H1 (cell line): ENCODE results near the gene ZNF221. TPM values are rescaled to one million over a fixed set of nuclear protein-coding genes. Genes with fewer than 3 reads are reported as not detected.
A peak's percentile ranks its signal among the peaks of the same experiment; 100 is the strongest.

ENCODE experiments used
- CTCF ChIA-PET: fragments of 300-600 bp; sonication (Branson Sonifier 250); formaldehyde crosslinking; loops from one replicate; lab custom pipeline; 2021; ENCODE audit not compliant: partially characterized antibody; lab: Charles Lee
- POLR2A ChIA-PET: fragments of 300-600 bp; sonication (Branson Sonifier 250); formaldehyde crosslinking; loops from one replicate; lab custom pipeline; 2021; ENCODE audit warnings: inconsistent platforms; ENCODE audit not compliant: partially characterized antibody; lab: Charles Lee
- DNase-seq, 2 experiments: peaks; one replicate each; pipeline versions ENCODE4 v3.0.0 to v3.0.0-alpha.2; 2010 to 2022; ENCODE audit warnings: low spot score in 2 of 2, low read depth in 1 of 2, mixed read lengths in 1 of 2
- FAIRE-seq: peaks from 2 replicates; lab custom pipeline; 2011; peaks lifted over from hg19 to GRCh38; lab: Jason Lieb, UNC
- H2AFZ ChIP-seq: 2 replicates; pipeline ENCODE4 v1.8.1; 2012; ENCODE audit warnings: low read length, inconsistent platforms
- H2AK5ac ChIP-seq: 2 replicates; pipeline ENCODE4 v1.6.1; 2013; ENCODE audit warnings: low read depth, low read length
- H2BK120ac ChIP-seq: replicated peaks from 2 replicates; pipeline ENCODE3; 2013; ENCODE audit warnings: low read depth, low read length, inconsistent platforms
- H2BK12ac ChIP-seq: 2 replicates; pipeline ENCODE4 v1.6.1; 2013; ENCODE audit warnings: low read depth, low read length
- H2BK15ac ChIP-seq: 2 replicates; pipeline ENCODE4 v1.6.1; 2013; ENCODE audit warnings: low read length
- H2BK20ac ChIP-seq: 2 replicates; pipeline ENCODE4 v1.6.1; 2013; ENCODE audit warnings: low read length
- H2BK5ac ChIP-seq: 2 replicates; pipeline ENCODE4 v1.6.1; 2013; ENCODE audit warnings: low read depth, low read length
- H3K14ac ChIP-seq: 2 replicates; pipeline ENCODE4 v1.6.1; 2013; ENCODE audit warnings: inconsistent platforms; ENCODE audit not compliant: insufficient read length
- H3K18ac ChIP-seq: 2 replicates; pipeline ENCODE4 v1.6.1; 2013; ENCODE audit warnings: low read length; ENCODE audit errors: extremely low read depth
- H3K23ac ChIP-seq: 2 replicates; pipeline ENCODE4 v1.6.1; 2013; ENCODE audit warnings: inconsistent platforms; ENCODE audit not compliant: insufficient read length
- H3K23me2 ChIP-seq: 2 replicates; pipeline ENCODE4 v1.6.1; 2013; ENCODE audit warnings: low read depth, low read length
- H3K27ac ChIP-seq: 2 replicates; pipeline ENCODE4 v1.6.1; 2011; ENCODE audit warnings: low read depth, low read length, inconsistent platforms
- H3K27me3 ChIP-seq, 4 experiments: replicated peaks in 1 of 4; 1 replicate in 1 of 4; 2 replicates in 3 of 4; pipeline versions ENCODE4 v1.6.1 to v1.8.1; 2011 to 2013; ENCODE audit warnings: low read length in 3 of 4, mild to moderate bottlenecking in 3 of 4, inconsistent platforms in 2 of 4, mixed read lengths in 2 of 4, moderate library complexity in 1 of 4; ENCODE audit not compliant: control insufficient read depth in 3 of 4, insufficient read depth in 3 of 4; ENCODE audit errors: extremely low read depth in 1 of 4
- H3K36me3 ChIP-seq, 4 experiments: 2 replicates each; pipeline versions ENCODE4 v1.6.1 to v1.8.1; 2011 to 2013; ENCODE audit warnings: mild to moderate bottlenecking in 4 of 4, low read length in 3 of 4, moderate library complexity in 2 of 4, control low read depth in 1 of 4, inconsistent platforms in 1 of 4; ENCODE audit not compliant: insufficient read depth in 4 of 4, control insufficient read depth in 2 of 4
- H3K4ac ChIP-seq: replicated peaks from 2 replicates; pipeline ENCODE3; 2013; ENCODE audit warnings: low read length, low read depth, mixed read lengths, inconsistent platforms; ENCODE audit not compliant: insufficient read length
- H3K4me1 ChIP-seq, 4 experiments: replicated peaks in 1 of 4; 1 replicate in 1 of 4; 2 replicates in 3 of 4; pipeline versions ENCODE4 v1.6.1 to v1.8.1; 2011 to 2013; ENCODE audit warnings: low read length in 3 of 4, inconsistent platforms in 2 of 4, mixed read lengths in 1 of 4; ENCODE audit not compliant: insufficient read depth in 4 of 4, control insufficient read depth in 3 of 4
- H3K4me2 ChIP-seq, 2 experiments: 2 replicates each; pipeline versions ENCODE4 v1.6.1 to v1.8.1; 2011 to 2013; ENCODE audit warnings: low read depth in 2 of 2, low read length in 2 of 2, control low read depth in 1 of 2, inconsistent platforms in 1 of 2, mild to moderate bottlenecking in 1 of 2; ENCODE audit not compliant: insufficient read depth in 1 of 2
- H3K4me3 ChIP-seq, 4 experiments: fragments of 200-600, 300-600 bp in 1 of 4; sonication (generic), shearing (Covaris generic), sonication (Bioruptor Twin) in 1 of 4; 2 replicates each; pipeline versions ENCODE4 v1.5.1 to v1.8.1; 2011 to 2016; ENCODE audit warnings: low read length in 4 of 4, low read depth in 3 of 4, control low read depth in 2 of 4, inconsistent platforms in 2 of 4, mild to moderate bottlenecking in 2 of 4, mixed read lengths in 1 of 4, moderate library complexity in 1 of 4; ENCODE audit not compliant: insufficient read depth in 2 of 4; ENCODE audit errors: extremely low read depth in 1 of 4
- H3K56ac ChIP-seq: replicated peaks from 2 replicates; pipeline ENCODE3; 2013; ENCODE audit warnings: low read depth, mild to moderate bottlenecking, mixed read lengths, low read length, inconsistent platforms; ENCODE audit not compliant: insufficient read length
- H3K79me1 ChIP-seq: 2 replicates; pipeline ENCODE4 v1.6.1; 2013; ENCODE audit warnings: low read depth, low read length, control low read depth
- H3K79me2 ChIP-seq, 2 experiments: 2 replicates each; pipeline versions ENCODE4 v1.6.1 to v1.8.1; 2012 to 2013; ENCODE audit warnings: low read length in 2 of 2, mild to moderate bottlenecking in 2 of 2, inconsistent platforms in 1 of 2; ENCODE audit not compliant: insufficient read depth in 2 of 2, control insufficient read depth in 1 of 2
- H3K9ac ChIP-seq, 4 experiments: replicated peaks in 1 of 4; 1 replicate in 1 of 4; 2 replicates in 3 of 4; pipeline versions ENCODE4 v1.6.1 to v1.8.1; 2011 to 2013; ENCODE audit warnings: low read depth in 3 of 4, low read length in 3 of 4, control low read depth in 2 of 4, mild to moderate bottlenecking in 2 of 4, moderate library complexity in 2 of 4, inconsistent platforms in 1 of 4; ENCODE audit errors: extremely low read depth in 1 of 4
- H3K9me3 ChIP-seq, 2 experiments: 2 replicates each; pipeline versions ENCODE4 v1.6.1 to v1.8.1; 2012 to 2013; ENCODE audit warnings: mild to moderate bottlenecking in 2 of 2, moderate library complexity in 2 of 2, control low read depth in 1 of 2, inconsistent platforms in 1 of 2, low read depth in 1 of 2, low read length in 1 of 2, mixed read lengths in 1 of 2; ENCODE audit not compliant: insufficient read depth in 2 of 2
- H4K20me1 ChIP-seq, 2 experiments: replicated peaks in 1 of 2; 2 replicates each; pipeline versions ENCODE3 to v1.8.1; 2011 to 2013; ENCODE audit warnings: inconsistent platforms in 2 of 2, low read length in 2 of 2, mild to moderate bottlenecking in 1 of 2; ENCODE audit not compliant: insufficient read depth in 2 of 2, control insufficient read depth in 1 of 2
- H4K5ac ChIP-seq: 2 replicates; pipeline ENCODE4 v1.6.1; 2013; ENCODE audit warnings: low read length, low read depth, mixed read lengths, inconsistent platforms; ENCODE audit not compliant: insufficient read length
- H4K8ac ChIP-seq: 2 replicates; pipeline ENCODE4 v1.8.0; 2013; ENCODE audit warnings: mild to moderate bottlenecking, moderate library complexity, low read length, inconsistent platforms; ENCODE audit not compliant: insufficient read depth; ENCODE audit errors: extremely low read depth
- H4K91ac ChIP-seq: replicated peaks from 2 replicates; pipeline ENCODE3; 2013; ENCODE audit warnings: low read length, mixed read lengths, inconsistent platforms; ENCODE audit not compliant: insufficient read length
- BCL11A ChIP-seq, 2 experiments: IDR thresholded peaks; one replicate each; pipeline ENCODE4 v1.6.1; 2011; ENCODE audit warnings: low read depth in 2 of 2, low read length in 2 of 2, mild to moderate bottlenecking in 2 of 2
- CBX8 ChIP-seq: fragments of 300-800, 300-1000 bp; sonication (generic); IDR thresholded peaks from 2 replicates; pipeline ENCODE4 v1.7.1; 2016; ENCODE audit warnings: low read depth, low read length, borderline replicate concordance
- EP300 ChIP-seq, 2 experiments: IDR thresholded peaks; 1 replicate in 1 of 2; 2 replicates in 1 of 2; pipeline ENCODE4 v1.6.1; 2011 to 2012; ENCODE audit warnings: low read depth in 2 of 2, low read length in 2 of 2, mild to moderate bottlenecking in 2 of 2, borderline replicate concordance in 1 of 2, inconsistent platforms in 1 of 2, moderate library complexity in 1 of 2
- HDAC6 ChIP-seq: IDR thresholded peaks from one replicate; pipeline ENCODE4 v1.7.1; 2012; ENCODE audit warnings: low read depth, mild to moderate bottlenecking, inconsistent platforms, low read length, moderate library complexity
- POU5F1 ChIP-seq: IDR thresholded peaks from 2 replicates; pipeline ENCODE4 v1.6.1; 2011; ENCODE audit warnings: low read depth, mild to moderate bottlenecking, low read length, moderate library complexity
- SAP30 ChIP-seq: fragments of 300-600 bp; sonication (generic); IDR thresholded peaks from 2 replicates; pipeline ENCODE4 v1.7.1; 2012; ENCODE audit warnings: low read length, moderate library complexity, mild to moderate bottlenecking, inconsistent platforms; ENCODE audit not compliant: insufficient read depth, insufficient replicate concordance
- SIRT6 ChIP-seq: IDR thresholded peaks from one replicate; pipeline ENCODE4 v1.7.1; 2012; ENCODE audit warnings: low read length, inconsistent platforms
- SP4 ChIP-seq: IDR thresholded peaks from 2 replicates; pipeline ENCODE4 v1.6.1; 2012; ENCODE audit warnings: low read length, inconsistent platforms
- YY1 ChIP-seq: IDR thresholded peaks from 2 replicates; pipeline ENCODE4 v1.6.1; 2011; ENCODE audit warnings: low read depth, mild to moderate bottlenecking, low read length
- WGBS, 2 experiments: shearing (Covaris generic) in 1 of 2; methylation state at CpG; one replicate each; pipeline versions ENCODE4 v1.1.6 to v1.1.7; 2013 to 2015; ENCODE audit warnings: low lambda C conversion rate in 2 of 2, mixed read lengths in 2 of 2, inconsistent platforms in 1 of 2, low coverage in 1 of 2, missing lambda C conversion rate in 1 of 2; ENCODE audit not compliant: insufficient replicate concordance in 2 of 2, insufficient coverage in 1 of 2, insufficient read length in 1 of 2; ENCODE audit errors: extremely low coverage in 1 of 2, missing lambda C conversion rate in 1 of 2; 5-methylcytosine and 5-hydroxymethylcytosine counted together
- polyA plus RNA-seq, 7 experiments: library from polyadenylated mRNA; depleted of rRNA in 3 of 7; stranded (reverse) in 5 of 7; unstranded in 2 of 7; fragments of >200 nt in 5 of 7; fragments of 200-250 nt in 2 of 7; gene quantifications; 1 replicate in 5 of 7; 2 replicates in 1 of 7; 4 replicates in 1 of 7; pipeline versions ENCODE4 v1.2.1 to v1.2.3, GENCODE V29; 2011 to 2013; ENCODE audit warnings: missing spikeins in 2 of 7, mixed read lengths in 2 of 7
- total RNA-seq: library from RNA; stranded (reverse); fragmentation: NEBNext Ultra II Directional; extraction: Animal tissue kit (Norgen Biotek cat#: 25700); gene quantifications from 2 replicates; pipeline ENCODE4 v1.2.1, GENCODE V29; 2021
- TF ChIP-seq, protein P1 (sequence below): IDR thresholded peaks from 2 replicates; pipeline ENCODE4 v1.6.1; 2012; ENCODE audit warnings: low read length, inconsistent platforms

Gene ZNF221
- total and polyA plus RNA-seq, 2 of the 8 experiments (the other 6 are each of a cell fraction or from before 2014, with no cell fraction given), result 0.50 to 8.4 TPM

DNA sequence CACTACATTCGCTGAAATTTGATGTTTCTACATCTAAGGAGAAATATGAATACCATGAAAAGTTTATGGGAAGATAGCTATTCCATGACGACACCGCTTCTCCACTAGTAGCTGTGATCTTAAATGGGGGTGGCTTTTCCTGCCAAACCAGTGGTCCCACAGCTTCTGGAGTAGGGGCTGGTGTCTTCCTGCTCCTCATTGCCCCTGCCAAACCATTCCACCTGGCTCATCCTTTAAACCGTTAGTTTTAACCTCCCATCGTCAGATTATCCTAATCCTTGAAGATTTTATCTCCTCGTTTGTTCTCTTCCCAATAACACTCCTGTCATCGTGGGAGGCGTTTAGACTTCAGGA, 51.2 kb downstream of the ZNF221 start:
- DNase-seq (no peak), FAIRE-seq (no peak)
- H2AFZ ChIP-seq, result peak overlapping the region; percentile 100
- H4K5ac ChIP-seq, result no peak overlapping the region
- H3K4me1 ChIP-seq, result peaks cover 0 to 3% (median 0%) of the 10 kb centered on the region in 4 experiments; a peak in 2 of 7 replicates
- TF ChIP-seq EP300 (IDR thresholded peaks at IDR 0.05; ENCODE audit: borderline replicate concordance in 1 of 2, low read depth in 2 of 2, low read length in 2 of 2) (no peak), BCL11A (IDR thresholded peaks at IDR 0.05; ENCODE audit: low read depth in 2 of 2, low read length in 2 of 2) (no peak), SP4 (no peak), CBX8 (no peak), SIRT6 (no peak), YY1 (no peak), POU5F1 (no peak), HDAC6 (no peak), SAP30 (no peak)
- TF ChIP-seq, protein P1, sequence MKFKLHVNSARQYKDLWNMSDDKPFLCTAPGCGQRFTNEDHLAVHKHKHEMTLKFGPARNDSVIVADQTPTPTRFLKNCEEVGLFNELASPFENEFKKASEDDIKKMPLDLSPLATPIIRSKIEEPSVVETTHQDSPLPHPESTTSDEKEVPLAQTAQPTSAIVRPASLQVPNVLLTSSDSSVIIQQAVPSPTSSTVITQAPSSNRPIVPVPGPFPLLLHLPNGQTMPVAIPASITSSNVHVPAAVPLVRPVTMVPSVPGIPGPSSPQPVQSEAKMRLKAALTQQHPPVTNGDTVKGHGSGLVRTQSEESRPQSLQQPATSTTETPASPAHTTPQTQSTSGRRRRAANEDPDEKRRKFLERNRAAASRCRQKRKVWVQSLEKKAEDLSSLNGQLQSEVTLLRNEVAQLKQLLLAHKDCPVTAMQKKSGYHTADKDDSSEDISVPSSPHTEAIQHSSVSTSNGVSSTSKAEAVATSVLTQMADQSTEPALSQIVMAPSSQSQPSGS, result no peak
- no peak overlapping the region for H2BK20ac ChIP-seq
- peak overlapping the region; percentile 80 to 87 for H3K4me2 ChIP-seq
- no peaks in the 10 kb centered on the region for H3K27me3 ChIP-seq
- peaks cover 0 to 2% (median 0%) of the 10 kb centered on the region in 4 experiments; a peak in 1 of 8 replicates for H3K36me3 ChIP-seq
- H2BK12ac ChIP-seq, result no peak overlapping the region
- H4K91ac ChIP-seq, result no peak overlapping the region
- H3K18ac ChIP-seq, result no peak overlapping the region
- WGBS, 2 experiments, result 24% methylated on average over 8 of the region's 8 CpGs; no CpG with 5 or more reads in 1 of the 2 experiments
- H2BK15ac ChIP-seq, result no peak overlapping the region
- H3K9me3 ChIP-seq, result no peaks in the 10 kb centered on the region
- H3K9ac ChIP-seq, result peak overlapping the region; percentile 36 to 91 (median 50); a peak in 6 of 7 replicates
- no peak overlapping the region for H3K56ac ChIP-seq
- no peaks in the 10 kb centered on the region for H3K79me1 ChIP-seq
- H4K20me1 ChIP-seq, result no peaks in the 10 kb centered on the region
- no peak overlapping the region for H2BK5ac ChIP-seq
- H3K23me2 ChIP-seq, result peaks cover 9% of the 10 kb centered on the region
- ChIA-PET POLR2A (interaction anchor here (1.0 to 1.5 kb wide), 3 partner anchors 18 to 110 kb away, joined by 3 to 4 read pairs (median 4); partner anchors contain the start of gene ZNF155), CTCF (no interaction called here)
- no peak overlapping the region for H3K14ac ChIP-seq
- no peak overlapping the region for H2BK120ac ChIP-seq
- no peak overlapping the region for H4K8ac ChIP-seq
- no peak overlapping the region for H2AK5ac ChIP-seq
- H3K23ac ChIP-seq, result no peak overlapping the region
- H3K4ac ChIP-seq, result no peak overlapping the region
- H3K4me3 ChIP-seq, result peak overlapping the region; percentile 85 to 96 (median 91)
- no peaks in the 10 kb centered on the region for H3K79me2 ChIP-seq
- H3K27ac ChIP-seq, result no peak overlapping the region
